ENCODE data around the gene DHFR. TPM values are rescaled to one million over a fixed set of nuclear protein-coding genes. Genes with fewer than 3 reads are reported as not detected.

The DHFR gene
- total RNA-seq, 1 donor from 2014 or later: 0.53 TPM

DNA sequence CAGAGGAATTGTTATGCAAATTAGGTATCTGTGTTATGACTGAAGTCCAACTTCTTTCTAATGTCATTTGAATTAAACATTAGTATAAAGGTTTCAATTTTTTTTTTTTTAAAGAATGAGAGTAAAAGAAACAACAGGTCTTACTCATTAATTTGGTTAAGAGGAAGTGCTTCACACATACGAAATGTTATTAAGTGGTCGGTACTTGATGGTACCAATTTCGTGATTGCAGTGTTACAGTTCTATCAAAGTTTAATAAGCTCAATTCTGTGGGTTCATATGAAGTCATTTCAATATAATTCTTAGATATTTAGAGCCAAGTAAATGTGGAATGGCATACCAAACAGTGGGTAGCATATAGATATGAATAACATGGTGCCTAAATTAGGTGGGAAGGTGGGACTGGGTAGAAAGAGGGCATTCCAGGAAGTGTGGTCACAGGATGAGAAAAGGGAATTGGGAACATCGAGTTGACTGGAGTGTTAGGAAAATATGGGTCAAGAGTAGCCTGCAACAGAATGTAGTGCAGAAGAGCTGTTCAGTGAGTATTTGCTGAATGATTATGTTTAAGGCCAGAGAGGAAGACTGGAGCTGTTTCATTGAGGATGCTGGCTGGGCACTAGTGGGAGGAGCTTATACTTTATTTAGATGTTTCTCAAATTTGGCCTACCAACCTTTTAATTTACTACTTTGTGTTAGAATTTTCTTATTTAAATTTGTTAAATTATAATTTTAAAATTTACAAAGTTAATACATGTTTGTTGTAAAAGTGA lies 34.1 kb upstream of the DHFR start:
- intact Hi-C loops (cut with DNase I): loop anchor here (5.0 kb wide), 1 partner anchor 508 kb away; no protein-coding TSS in a partner anchor
- no peak for DNase-seq (ENCODE audit: low spot score in 2 of 2)
- TF ChIP-seq, protein P1, sequence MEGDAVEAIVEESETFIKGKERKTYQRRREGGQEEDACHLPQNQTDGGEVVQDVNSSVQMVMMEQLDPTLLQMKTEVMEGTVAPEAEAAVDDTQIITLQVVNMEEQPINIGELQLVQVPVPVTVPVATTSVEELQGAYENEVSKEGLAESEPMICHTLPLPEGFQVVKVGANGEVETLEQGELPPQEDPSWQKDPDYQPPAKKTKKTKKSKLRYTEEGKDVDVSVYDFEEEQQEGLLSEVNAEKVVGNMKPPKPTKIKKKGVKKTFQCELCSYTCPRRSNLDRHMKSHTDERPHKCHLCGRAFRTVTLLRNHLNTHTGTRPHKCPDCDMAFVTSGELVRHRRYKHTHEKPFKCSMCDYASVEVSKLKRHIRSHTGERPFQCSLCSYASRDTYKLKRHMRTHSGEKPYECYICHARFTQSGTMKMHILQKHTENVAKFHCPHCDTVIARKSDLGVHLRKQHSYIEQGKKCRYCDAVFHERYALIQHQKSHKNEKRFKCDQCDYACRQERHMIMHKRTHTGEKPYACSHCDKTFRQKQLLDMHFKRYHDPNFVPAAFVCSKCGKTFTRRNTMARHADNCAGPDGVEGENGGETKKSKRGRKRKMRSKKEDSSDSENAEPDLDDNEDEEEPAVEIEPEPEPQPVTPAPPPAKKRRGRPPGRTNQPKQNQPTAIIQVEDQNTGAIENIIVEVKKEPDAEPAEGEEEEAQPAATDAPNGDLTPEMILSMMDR (IDR thresholded peaks at IDR 0.05): no peak
- peaks cover 0 to 2% of the 10 kb centered on the region in 2 donors for H3K36me3 ChIP-seq
- H3K27ac ChIP-seq: no peak overlapping the region
- no peaks in the 10 kb centered on the region for H3K4me1 ChIP-seq
- H3K4me3 ChIP-seq: no peak overlapping the region
- H3K27me3 ChIP-seq: no peaks in the 10 kb centered on the region
- peaks cover 0 to 2% of the 10 kb centered on the region in 2 donors for H3K9me3 ChIP-seq

DNA sequence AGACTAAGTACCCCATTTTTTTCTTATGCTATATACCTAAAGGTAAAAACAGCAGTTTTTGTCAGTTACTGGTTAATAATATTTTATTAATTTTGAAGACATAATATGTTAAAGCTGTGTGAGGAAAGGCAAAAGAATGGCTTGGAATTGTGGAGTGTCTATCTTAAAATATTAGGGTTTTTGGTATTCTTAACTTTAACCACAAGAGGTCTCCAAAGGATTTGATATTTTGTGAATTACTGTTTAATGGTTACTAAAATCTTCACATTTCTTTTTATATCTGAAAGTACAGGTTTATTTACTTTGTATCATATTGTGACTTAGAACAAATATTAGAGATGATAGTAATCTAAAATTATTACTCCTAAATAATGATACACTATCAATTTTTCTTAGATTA lies 32.0 kb upstream of the DHFR start:
- TF ChIP-seq, protein P1 (IDR thresholded peaks at IDR 0.05): peak in 1 of 3 experiments; percentile 30
- peaks cover 0 to 7% of the 10 kb centered on the region in 2 donors for H3K9me3 ChIP-seq
- no peak overlapping the region for H3K27ac ChIP-seq
- H3K4me3 ChIP-seq: no peak overlapping the region
- intact Hi-C loops (cut with DNase I): loop anchor here (5.0 kb wide), 1 partner anchor 511 kb away; no protein-coding TSS in a partner anchor
- H3K4me1 ChIP-seq: no peaks in the 10 kb centered on the region
- DNase-seq (ENCODE audit: low spot score in 2 of 2): no peak
- H3K36me3 ChIP-seq: peaks cover 0 to 8% of the 10 kb centered on the region in 2 donors
- H3K27me3 ChIP-seq: no peaks in the 10 kb centered on the region

DNA sequence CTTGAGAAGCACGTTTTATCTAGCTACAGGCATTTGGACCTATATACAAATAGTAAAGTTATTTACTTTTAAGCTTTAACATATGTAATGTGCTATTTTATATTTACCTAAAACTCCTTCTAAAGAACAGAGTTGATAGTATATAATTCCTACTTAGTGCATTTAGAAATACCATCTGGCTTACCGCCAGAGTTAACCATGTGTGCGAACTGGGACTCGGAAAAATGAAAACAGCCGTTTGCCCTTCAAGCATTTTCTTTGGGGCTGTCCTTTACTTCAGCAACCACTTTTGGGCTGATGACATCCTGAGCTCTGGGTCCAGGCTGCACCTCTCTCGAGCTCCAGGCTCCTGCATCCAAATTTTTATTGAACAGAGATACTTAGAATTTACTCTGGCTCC lies 21.9 kb upstream of the DHFR start:
- no peak overlapping the region for H3K4me3 ChIP-seq
- no peaks in the 10 kb centered on the region for H3K9me3 ChIP-seq
- H3K36me3 ChIP-seq: peaks cover 37 to 41% of the 10 kb centered on the region in 2 donors
- intact Hi-C loops (cut with DNase I): no loop called here
- H3K27ac ChIP-seq: no peak overlapping the region
- no peaks in the 10 kb centered on the region for H3K4me1 ChIP-seq
- H3K27me3 ChIP-seq: no peaks in the 10 kb centered on the region
- TF ChIP-seq, protein P1 (IDR thresholded peaks at IDR 0.05): no peak
- no peak for DNase-seq (ENCODE audit: low spot score in 2 of 2)

DNA sequence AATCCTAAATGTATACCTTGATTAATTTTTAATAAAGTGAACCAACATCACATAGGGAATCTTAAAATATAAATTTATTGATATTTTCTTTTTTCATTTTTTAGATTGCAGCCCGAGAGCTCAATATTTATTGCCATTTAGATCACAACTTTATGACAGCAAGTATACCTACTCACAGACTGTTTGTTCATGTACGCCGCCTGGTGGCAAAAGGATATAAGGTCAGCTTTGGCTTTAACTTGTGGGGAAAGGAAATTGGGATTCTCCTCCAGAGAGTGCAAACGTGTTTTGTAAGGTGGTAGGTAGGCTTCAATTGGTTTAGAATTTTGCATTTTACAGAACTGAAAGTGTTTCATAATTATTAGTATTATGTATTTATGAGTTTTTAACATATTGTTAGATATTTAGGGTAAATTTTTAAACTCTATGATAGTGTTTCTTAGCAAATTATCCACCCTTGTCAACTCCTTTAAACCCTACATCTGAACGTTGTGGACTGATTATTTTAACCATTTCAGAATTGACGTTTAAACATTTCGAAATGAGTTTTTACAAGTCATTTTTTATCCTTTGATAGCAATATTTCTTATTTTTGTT lies 17.5 kb upstream of the DHFR start:
- intact Hi-C loops (cut with DNase I): loop anchor here (5.0 kb wide), 2 partner anchors 185 to 580 kb away; partner anchors contain the start of gene FAM151B
- Histone ChIP-seq H3K4me1 (no peaks in the 10 kb centered on the region), H3K4me3 (no peak overlapping the region), H3K36me3 (peaks cover 34 to 40% of the 10 kb centered on the region in 2 donors), H3K27ac (no peak overlapping the region), H3K9me3 (no peaks in the 10 kb centered on the region), H3K27me3 (no peaks in the 10 kb centered on the region)
- peak in 1 of 2 donors; percentile 77 for DNase-seq (ENCODE audit: low spot score in 2 of 2)
- TF ChIP-seq, protein P1 (IDR thresholded peaks at IDR 0.05): peak; percentile 26 to 76 (median 75)

DNA sequence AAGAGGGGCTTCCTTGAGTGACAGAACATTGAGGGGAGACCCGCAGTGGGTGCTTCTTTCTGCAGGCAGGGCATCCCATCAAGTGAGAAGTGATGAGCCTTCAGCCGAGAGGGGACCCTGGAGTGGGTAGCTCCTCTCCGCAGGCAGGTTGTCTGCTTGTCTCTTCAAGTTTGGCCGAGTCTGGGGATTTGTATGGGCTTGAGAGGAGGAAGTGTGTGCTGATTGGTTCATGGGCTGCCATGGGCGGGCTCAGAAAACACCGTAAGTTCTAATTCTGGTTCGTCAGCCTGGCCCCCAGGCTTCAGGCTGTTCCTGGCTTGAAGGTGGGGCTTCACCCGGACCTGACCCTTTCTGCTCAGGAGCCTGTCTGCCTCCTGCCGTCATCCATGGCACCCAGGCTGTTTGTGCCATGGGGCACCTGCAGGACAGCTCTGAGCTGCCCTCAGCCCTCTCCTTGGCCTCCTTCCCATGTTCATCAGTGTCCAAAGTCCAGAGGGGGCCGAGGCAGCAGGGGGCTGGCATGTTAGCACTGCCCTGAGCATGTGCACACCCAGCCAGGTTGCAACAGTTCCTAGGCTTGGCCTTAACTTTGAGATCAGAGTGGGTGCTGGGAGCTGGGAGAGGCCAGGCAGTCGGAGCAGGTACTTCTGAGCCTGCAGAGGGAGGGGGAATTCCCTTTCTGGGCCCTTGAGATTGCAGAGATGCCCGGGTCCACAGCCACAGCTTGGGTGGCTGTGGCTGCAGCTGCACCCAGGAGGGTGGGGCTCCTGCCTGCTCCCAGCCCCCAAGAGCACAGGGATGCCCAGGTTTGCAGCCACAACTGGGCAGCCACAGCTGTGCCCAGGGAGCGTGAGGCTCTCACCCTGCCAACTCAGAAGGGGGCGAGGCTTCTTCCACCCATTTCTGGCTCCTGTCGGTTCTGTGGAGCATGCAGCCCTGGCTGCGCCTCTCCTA lies 13.5 kb upstream of the DHFR start:
- no peaks in the 10 kb centered on the region for H3K4me1 ChIP-seq
- H3K27me3 ChIP-seq: no peaks in the 10 kb centered on the region
- intact Hi-C loops (cut with DNase I): no loop called here
- TF ChIP-seq, protein P1 (IDR thresholded peaks at IDR 0.05): no peak
- no peak for DNase-seq (ENCODE audit: low spot score in 2 of 2)
- no peak overlapping the region for H3K27ac ChIP-seq
- H3K36me3 ChIP-seq: peaks cover 18 to 39% of the 10 kb centered on the region in 2 donors
- no peaks in the 10 kb centered on the region for H3K9me3 ChIP-seq
- H3K4me3 ChIP-seq: no peak overlapping the region

All from ascending aorta (tissue), 2 donors.